CD4-positive, alpha-beta T cell (primary cell): Measurements from ENCODE around the gene WWOX. TPM values are rescaled to one million over a fixed set of nuclear protein-coding genes. Genes with fewer than 3 reads are reported as not detected.

Experiments
- ATAC-seq: fragments of 200-7000 bp; cut with Tn5 transposase; one replicate; pipeline ENCODE4 v1.10.0; 2022; ENCODE audit warnings: mild to moderate bottlenecking; ENCODE audit not compliant: poor library complexity
- CTCF ChIA-PET: fragments of 350-600 bp; sonication (Branson Sonifier 250); formaldehyde crosslinking; loops from one replicate; lab custom pipeline; 2021; ENCODE audit warnings: antibody characterized with exemption, inconsistent platforms; lab: Charles Lee
- POLR2A ChIA-PET: fragments of 350-600 bp; sonication (Branson Sonifier 250); formaldehyde crosslinking; loops from one replicate; lab custom pipeline; 2021; ENCODE audit warnings: antibody characterized with exemption, inconsistent platforms; lab: Charles Lee
- DNase-seq, 14 experiments: peaks; one replicate each; pipeline ENCODE4 v3.0.0-alpha.2; 2013 to 2020; ENCODE audit warnings: mixed read lengths in 2 of 14
- H3K27ac ChIP-seq, 2 donors: one replicate each; pipeline versions ENCODE4 v1.5.1 to v1.7.0; 2013; ENCODE audit warnings: low read length in 2 of 2, low read depth in 1 of 2, mild to moderate bottlenecking in 1 of 2
- H3K27me3 ChIP-seq, 2 experiments: 1 replicate in 1 of 2; 2 replicates in 1 of 2; pipeline versions ENCODE4 v1.6.1 to v1.7.0; 2013; ENCODE audit warnings: low read length in 2 of 2, control low read depth in 1 of 2, mild to moderate bottlenecking in 1 of 2, moderate library complexity in 1 of 2; ENCODE audit not compliant: insufficient read depth in 2 of 2, control insufficient read depth in 1 of 2
- H3K36me3 ChIP-seq: one replicate; pipeline ENCODE4 v1.6.1; 2013; ENCODE audit warnings: low read length, control low read depth; ENCODE audit not compliant: insufficient read depth
- H3K4me1 ChIP-seq: one replicate; pipeline ENCODE4 v1.6.1; 2013; ENCODE audit warnings: low read length, control low read depth; ENCODE audit not compliant: insufficient read depth
- H3K4me3 ChIP-seq: one replicate; pipeline ENCODE4 v1.5.1; 2013; ENCODE audit warnings: mild to moderate bottlenecking, low read length, moderate library complexity
- H3K9me3 ChIP-seq, 2 experiments: 1 replicate in 1 of 2; 2 replicates in 1 of 2; pipeline versions ENCODE4 v1.6.1 to v1.7.0; 2013; ENCODE audit warnings: low read length in 2 of 2, mild to moderate bottlenecking in 2 of 2, control low read depth in 1 of 2, moderate library complexity in 1 of 2; ENCODE audit not compliant: control insufficient read depth in 1 of 2, insufficient read depth in 1 of 2
- H3K27ac Mint-ChIP-seq: one replicate; pipeline ENCODE4 v1.8.0; 2020; ENCODE audit warnings: mixed read lengths
- H3K27me3 Mint-ChIP-seq: one replicate; pipeline ENCODE4 v1.8.0; 2021; ENCODE audit warnings: mixed read lengths
- H3K36me3 Mint-ChIP-seq: one replicate; pipeline ENCODE4 v1.8.0; 2021; ENCODE audit warnings: low read depth, mixed read lengths
- H3K4me1 Mint-ChIP-seq: one replicate; pipeline ENCODE4 v1.8.0; 2021; ENCODE audit warnings: low read depth, mixed read lengths
- H3K4me3 Mint-ChIP-seq: one replicate; pipeline ENCODE4 v1.8.0; 2020; ENCODE audit warnings: mild to moderate bottlenecking, mixed read lengths
- H3K9me3 Mint-ChIP-seq: one replicate; pipeline ENCODE4 v1.8.0; 2020; ENCODE audit warnings: mixed read lengths
- CTCF ChIP-seq: fragments of 200-600 bp; IDR thresholded peaks from one replicate; pipeline ENCODE4 v1.8.0; 2022; ENCODE audit warnings: antibody characterized with exemption, mild to moderate bottlenecking
- intact Hi-C, 2 experiments: fragments of 100-400 bp; cut with DNase I in 1 of 2; cut with micrococcal nuclease in 1 of 2; formaldehyde crosslinking; loops; one replicate each; pipeline versions ENCODE4 v1.15.1 to v1.9.0; 2023 to 2025; cut with DNase I, micrococcal nuclease
- total RNA-seq, 174 experiments: library from RNA in 2 of 174; stranded (reverse) in 2 of 174; gene quantifications; one replicate each; pipeline ENCODE4 v1.2.3 and lab custom pipeline; 2021 to 2026

The WWOX gene
- total RNA-seq, 2 experiments from 2014 or later: 19.3 to 21.7 TPM

GRCh38 chr16:78125112-78125844 is 25.8 kb downstream of the WWOX start:
- no peaks in the 10 kb centered on the region for H3K9me3 ChIP-seq
- no peaks in the 10 kb centered on the region for H3K4me1 ChIP-seq
- Mint-ChIP-seq H3K9me3 (no peaks in the 10 kb centered on the region), H3K27ac (no peak overlapping the region), H3K4me1 (peaks cover 4% of the 10 kb centered on the region), H3K36me3 (peaks cover 16% of the 10 kb centered on the region), H3K27me3 (no peaks in the 10 kb centered on the region), H3K4me3 (no peak overlapping the region)
- ChIA-PET POLR2A (no interaction called here), CTCF (interaction anchor here (0.6 kb wide), 1 partner anchor 24 kb away, joined by 4 read pairs; no protein-coding TSS in a partner anchor)
- H3K36me3 ChIP-seq: no peaks in the 10 kb centered on the region
- intact Hi-C loops: no loop called here
- no peak for DNase-seq
- no peak for TF ChIP-seq CTCF
- no peak overlapping the region for H3K27ac ChIP-seq
- no peaks in the 10 kb centered on the region for H3K27me3 ChIP-seq
- no peak overlapping the region for H3K4me3 ChIP-seq
- no peak for ATAC-seq

GRCh38 chr16:78126662-78127061 is 27.2 kb downstream of the WWOX start:
- Mint-ChIP-seq H3K4me1 (peaks cover 4% of the 10 kb centered on the region), H3K4me3 (no peak overlapping the region), H3K36me3 (peaks cover 18% of the 10 kb centered on the region), H3K27ac (no peak overlapping the region), H3K9me3 (no peaks in the 10 kb centered on the region), H3K27me3 (no peaks in the 10 kb centered on the region)
- Histone ChIP-seq H3K27ac (no peak overlapping the region), H3K36me3 (no peaks in the 10 kb centered on the region), H3K4me3 (no peak overlapping the region), H3K4me1 (no peaks in the 10 kb centered on the region), H3K9me3 (no peaks in the 10 kb centered on the region), H3K27me3 (no peaks in the 10 kb centered on the region)
- POLR2A ChIA-PET: no interaction called here
- intact Hi-C loops: no loop called here
- ATAC-seq: no peak
- no peak for TF ChIP-seq CTCF
- CTCF ChIA-PET: no interaction called here
- DNase-seq: no peak

GRCh38 chr16:78127130-78127529 is 27.7 kb downstream of the WWOX start:
- Mint-ChIP-seq H3K27ac (no peak overlapping the region), H3K4me3 (no peak overlapping the region), H3K9me3 (no peaks in the 10 kb centered on the region), H3K4me1 (peaks cover 4% of the 10 kb centered on the region), H3K36me3 (peaks cover 18% of the 10 kb centered on the region), H3K27me3 (no peaks in the 10 kb centered on the region)
- Histone ChIP-seq H3K4me3 (no peak overlapping the region), H3K27me3 (no peaks in the 10 kb centered on the region), H3K4me1 (no peaks in the 10 kb centered on the region), H3K36me3 (no peaks in the 10 kb centered on the region), H3K27ac (no peak overlapping the region), H3K9me3 (no peaks in the 10 kb centered on the region)
- intact Hi-C loops: no loop called here
- no peak for TF ChIP-seq CTCF
- POLR2A ChIA-PET: no interaction called here
- no peak for ATAC-seq
- DNase-seq: no peak
- CTCF ChIA-PET: no interaction called here
